Loucy (cell line): ENCODE results near the gene PAK5.

Source experiments
- H2AFZ ChIP-seq: fragments of 200-600 bp; sonication (generic); 2 replicates; pipeline ENCODE4 v1.6.0; 2016; ENCODE audit warnings: antibody characterized with exemption, mild to moderate bottlenecking, low read length, moderate library complexity
- H3F3A ChIP-seq: fragments of 200-600 bp; 2 replicates; pipeline ENCODE4 v1.6.0; 2016; ENCODE audit warnings: antibody characterized with exemption, low read depth, mild to moderate bottlenecking
- H3K27me3 ChIP-seq: fragments of 200-600 bp; sonication (generic); 2 replicates; pipeline ENCODE4 v1.6.1; 2014; ENCODE audit warnings: low read length, mild to moderate bottlenecking; ENCODE audit not compliant: insufficient read depth, poor library complexity, severe bottlenecking
- H3K36me3 ChIP-seq: fragments of 200-600 bp; sonication (generic); 2 replicates; pipeline ENCODE4 v1.6.1; 2016; ENCODE audit warnings: low read length; ENCODE audit not compliant: insufficient read depth
- H3K4me1 ChIP-seq: fragments of 200-600 bp; sonication (generic); 2 replicates; pipeline ENCODE4 v1.5.1; 2014; ENCODE audit warnings: low read length, mild to moderate bottlenecking; ENCODE audit not compliant: insufficient read depth, poor library complexity, severe bottlenecking
- H3K4me2 ChIP-seq: fragments of 200-600 bp; sonication (generic); 2 replicates; pipeline ENCODE4 v1.6.0; 2014; ENCODE audit warnings: antibody characterized with exemption, low read length, low read depth, mild to moderate bottlenecking; ENCODE audit not compliant: poor library complexity, severe bottlenecking
- H3K4me3 ChIP-seq: fragments of 200-600 bp; sonication (generic); 2 replicates; pipeline ENCODE4 v1.5.1; 2014; ENCODE audit warnings: low read length, mild to moderate bottlenecking, mixed read lengths; ENCODE audit not compliant: poor library complexity, severe bottlenecking
- H3K79me2 ChIP-seq: fragments of 200-600 bp; sonication (generic); 2 replicates; pipeline ENCODE4 v1.6.1; 2014; ENCODE audit warnings: low read length; ENCODE audit not compliant: insufficient read depth
- H3K9ac ChIP-seq: fragments of 200-600 bp; sonication (generic); 2 replicates; pipeline ENCODE4 v1.6.0; 2014; ENCODE audit warnings: mild to moderate bottlenecking, low read depth, low read length, moderate library complexity; ENCODE audit not compliant: poor library complexity, severe bottlenecking
- H3K9me2 ChIP-seq: fragments of 200-600 bp; sonication (generic); replicated peaks from 2 replicates; pipeline ENCODE4 v1.6.1; 2016; ENCODE audit warnings: low read depth, low read length, mixed read lengths
- H3K9me3 ChIP-seq: fragments of 200-600 bp; sonication (generic); 2 replicates; pipeline ENCODE4 v1.6.1; 2014; ENCODE audit warnings: mild to moderate bottlenecking, antibody characterized with exemption, low read length, low read depth; ENCODE audit not compliant: insufficient read depth
- H4K20me1 ChIP-seq: fragments of 200-600 bp; sonication (generic); 2 replicates; pipeline ENCODE4 v1.6.0; 2014; ENCODE audit warnings: antibody characterized with exemption, low read length, mild to moderate bottlenecking; ENCODE audit not compliant: insufficient read depth, poor library complexity, severe bottlenecking
- CTCF ChIP-seq: fragments of 200-600 bp; sonication (generic); conservative IDR thresholded peaks from 2 replicates; pipeline ENCODE4 v1.5.1; 2014; ENCODE audit warnings: mild to moderate bottlenecking, antibody characterized with exemption, low read length
- EZH2phosphoT487 ChIP-seq: fragments of 200-600 bp; IDR thresholded peaks from 2 replicates; pipeline ENCODE4 v1.6.1; 2018; ENCODE audit warnings: antibody characterized with exemption, mild to moderate bottlenecking, moderate library complexity, borderline replicate concordance

Gene PAK5

DNA sequence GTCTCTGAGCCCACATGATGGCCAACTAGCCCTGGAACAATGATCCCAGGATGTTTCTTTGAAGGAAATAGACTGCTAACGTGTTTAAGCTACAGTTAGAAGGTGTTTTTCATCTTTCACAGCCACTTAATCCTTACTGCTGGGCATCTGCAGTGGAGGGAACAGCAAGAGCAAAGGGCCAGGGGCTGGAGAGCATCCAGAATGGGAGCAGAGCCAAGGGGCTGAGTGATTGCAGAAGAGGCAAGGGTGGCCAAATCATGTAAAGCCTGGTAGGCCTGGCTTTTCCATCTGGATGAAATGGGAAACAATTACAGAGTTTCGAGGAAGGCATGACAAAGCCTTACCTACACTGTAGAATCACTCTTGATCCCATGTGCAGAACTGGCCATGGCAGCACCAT is 343.2 kb downstream of the PAK5 start:
- no peaks in the 10 kb centered on the region for H3K9me2 ChIP-seq
- TF ChIP-seq CTCF (no peak), EZH2phosphoT487 (no peak)

DNA sequence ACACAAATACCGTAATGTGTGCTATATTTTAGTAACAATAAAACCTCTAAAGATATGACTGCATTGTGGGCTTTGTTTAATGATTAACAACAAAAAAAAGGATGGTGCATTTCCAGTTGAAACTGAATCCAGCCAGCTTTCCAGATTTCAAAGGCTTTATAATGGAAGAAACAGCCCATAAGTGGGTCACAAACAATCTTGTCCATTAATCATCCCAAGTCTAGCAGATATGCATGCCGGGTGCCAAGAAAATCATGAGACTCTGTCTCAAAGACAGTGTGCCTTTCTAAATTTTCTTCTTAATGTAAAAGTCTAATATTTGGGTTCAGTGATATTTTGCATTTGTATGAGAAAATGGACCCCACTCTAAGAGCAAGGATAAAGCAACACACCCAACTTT is 345.1 kb downstream of the PAK5 start:
- TF ChIP-seq EZH2phosphoT487 (no peak), CTCF (no peak)
- Histone ChIP-seq H3K9me2 (no peaks in the 10 kb centered on the region), H3K27me3 (no peaks in the 10 kb centered on the region), H4K20me1 (no peaks in the 10 kb centered on the region), H2AFZ (no peak overlapping the region), H3K9ac (no peak overlapping the region), H3F3A (no peaks in the 10 kb centered on the region), H3K9me3 (no peaks in the 10 kb centered on the region), H3K4me3 (no peak overlapping the region), H3K4me1 (peaks cover 41% of the 10 kb centered on the region), H3K36me3 (no peaks in the 10 kb centered on the region), H3K79me2 (no peaks in the 10 kb centered on the region), H3K4me2 (no peak overlapping the region)

More for the DNA sequence above, 343.2 kb downstream of the PAK5 start:
- H3K36me3 ChIP-seq, result no peaks in the 10 kb centered on the region
- H3K4me2 ChIP-seq, result no peak overlapping the region
- H3K9me3 ChIP-seq, result no peaks in the 10 kb centered on the region
- H3K4me3 ChIP-seq, result no peak overlapping the region
- H2AFZ ChIP-seq, result no peak overlapping the region
- H3F3A ChIP-seq, result no peaks in the 10 kb centered on the region
- H3K27me3 ChIP-seq, result no peaks in the 10 kb centered on the region
- H4K20me1 ChIP-seq, result no peaks in the 10 kb centered on the region
- no peak overlapping the region for H3K9ac ChIP-seq
- H3K4me1 ChIP-seq, result peaks cover 55% of the 10 kb centered on the region
- no peaks in the 10 kb centered on the region for H3K79me2 ChIP-seq

DNA sequence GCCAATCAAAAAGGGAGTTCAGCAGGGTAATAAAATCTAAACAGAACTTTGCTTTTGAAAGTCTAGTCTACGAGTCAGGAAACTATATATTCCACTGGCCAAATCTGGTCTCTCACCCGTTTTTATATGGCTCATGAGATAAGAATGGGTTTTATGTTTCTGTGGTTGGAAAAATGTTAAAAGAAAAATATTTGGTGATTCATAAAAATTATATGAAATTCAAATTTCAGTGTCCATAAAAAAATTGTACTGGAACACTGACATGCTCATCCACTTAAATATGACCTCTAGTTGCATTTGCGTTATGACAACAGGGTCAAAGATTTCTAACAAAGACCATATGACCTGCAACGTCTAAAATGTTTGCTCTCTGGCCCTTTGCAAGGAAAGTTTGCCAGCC is 346.8 kb downstream of the PAK5 start:
- TF ChIP-seq EZH2phosphoT487, result no peak
- no peak for TF ChIP-seq CTCF
- Histone ChIP-seq H3K79me2 (no peaks in the 10 kb centered on the region), H3F3A (no peaks in the 10 kb centered on the region), H3K9ac (peak overlapping the region; percentile 47), H3K27me3 (no peaks in the 10 kb centered on the region), H3K9me2 (no peaks in the 10 kb centered on the region), H3K4me3 (peak overlapping the region; percentile 16), H3K36me3 (no peaks in the 10 kb centered on the region), H3K4me1 (peaks cover 48% of the 10 kb centered on the region), H3K9me3 (no peaks in the 10 kb centered on the region), H2AFZ (no peak overlapping the region), H4K20me1 (no peaks in the 10 kb centered on the region), H3K4me2 (peak overlapping the region; percentile 40)
